HG03378 (cell line): ENCODE results near the gene IFT122.

Experiments
- ATAC-seq: cut with Tn5 transposase; IDR thresholded peaks from one replicate; pipeline ENCODE4 v1.9.1; 2021; ENCODE audit warnings: mild to moderate bottlenecking, moderate library complexity; ENCODE audit not compliant: unreplicated experiment

The IFT122 gene

DNA sequence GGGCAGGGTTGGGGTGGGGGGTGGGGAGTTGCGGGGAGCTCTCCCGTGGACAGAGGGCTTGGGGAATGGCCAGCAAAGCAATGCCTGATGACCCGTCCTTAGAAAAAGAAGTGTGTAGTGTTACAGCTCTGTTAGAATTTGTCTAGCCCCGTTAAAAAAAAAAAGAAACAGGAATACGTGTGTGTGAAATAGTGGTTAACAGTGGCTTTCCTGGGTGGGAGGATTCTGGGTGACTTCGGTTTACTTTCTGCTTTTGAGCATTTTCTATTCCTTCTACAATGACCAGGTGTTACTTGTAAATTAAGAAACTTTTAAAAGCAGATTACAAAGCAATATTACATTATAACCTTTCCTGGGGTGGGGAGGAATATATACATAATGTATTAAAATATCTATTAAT is 127.9 kb downstream of the IFT122 start:
- no peak for ATAC-seq

DNA sequence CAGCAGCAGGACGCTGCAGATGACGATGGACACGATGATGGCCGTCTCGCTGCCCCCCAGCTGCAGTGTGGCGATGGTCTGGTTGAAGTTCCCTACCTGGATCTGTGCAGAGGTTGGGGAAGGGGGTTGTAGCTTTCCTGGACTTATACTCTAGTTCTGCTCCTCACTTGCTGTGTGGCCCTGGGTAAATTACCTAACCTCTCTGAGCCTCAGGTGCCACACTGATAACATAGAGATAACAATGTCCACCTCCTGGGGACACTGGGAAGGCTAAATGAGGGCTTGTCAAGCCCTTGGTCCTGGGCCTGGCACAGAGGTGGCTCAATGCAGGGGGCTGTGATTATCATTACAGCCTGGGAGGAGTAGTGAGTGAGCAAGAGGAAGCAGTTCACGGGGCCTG is 129.8 kb downstream of the IFT122 start:
- ATAC-seq: no peak
